GM23248 (cell line): Measurements from ENCODE around the gene MAB21L3. TPM values are rescaled to one million over a fixed set of nuclear protein-coding genes. Genes with fewer than 3 reads are reported as not detected.
A peak's percentile ranks its signal among the peaks of the same experiment; 100 is the strongest.
"Not testable (repeated sequence)": the region's sequence is repeated elsewhere in the genome, so short reads cannot be mapped to it uniquely, and the experiment has no call there.

Source experiments
- DNase-seq: peaks from one replicate; pipeline ENCODE4 v3.0.0-alpha.2; 2015
- H2AFZ ChIP-seq: fragments of 200-600 bp; sonication (generic); 2 replicates; pipeline ENCODE4 v1.6.1; 2016; ENCODE audit warnings: antibody characterized with exemption
- H3F3A ChIP-seq: fragments of 200-600 bp; sonication (generic); 2 replicates; pipeline ENCODE4 v1.6.1; 2016; ENCODE audit warnings: mild to moderate bottlenecking, antibody characterized with exemption, mixed run types; ENCODE audit not compliant: insufficient read depth
- H3K27ac ChIP-seq: fragments of 200-600 bp; sonication (generic); 2 replicates; pipeline ENCODE4 v1.5.1; 2016; ENCODE audit warnings: mild to moderate bottlenecking
- H3K27me3 ChIP-seq: fragments of 200-600 bp; sonication (generic); replicated peaks from 2 replicates; pipeline ENCODE4 v1.6.1; 2016; ENCODE audit warnings: mild to moderate bottlenecking; ENCODE audit not compliant: insufficient read depth
- H3K36me3 ChIP-seq: fragments of 200-600 bp; sonication (generic); 2 replicates; pipeline ENCODE4 v1.6.1; 2016; ENCODE audit warnings: low read depth, mild to moderate bottlenecking
- H3K4me1 ChIP-seq: fragments of 200-600 bp; sonication (generic); 2 replicates; pipeline ENCODE4 v1.6.1; 2016; ENCODE audit warnings: mild to moderate bottlenecking; ENCODE audit not compliant: insufficient read depth
- H3K4me2 ChIP-seq: fragments of 200-600 bp; sonication (generic); one replicate; pipeline ENCODE4 v1.6.1; 2016; ENCODE audit warnings: mild to moderate bottlenecking; ENCODE audit not compliant: unreplicated experiment
- H3K4me3 ChIP-seq: fragments of 200-600 bp; sonication (generic); 2 replicates; pipeline ENCODE4 v1.5.1; 2016; ENCODE audit warnings: mild to moderate bottlenecking
- H3K79me2 ChIP-seq: fragments of 200-600 bp; sonication (generic); 2 replicates; pipeline ENCODE4 v1.6.1; 2016; ENCODE audit warnings: mild to moderate bottlenecking; ENCODE audit not compliant: insufficient read depth
- H3K9ac ChIP-seq: fragments of 200-600 bp; sonication (generic); 2 replicates; pipeline ENCODE4 v1.6.1; 2016; ENCODE audit warnings: mild to moderate bottlenecking
- H3K9me2 ChIP-seq: fragments of 200-600 bp; sonication (generic); 2 replicates; pipeline ENCODE4 v1.6.1; 2016; ENCODE audit warnings: mixed run types, mild to moderate bottlenecking, moderate library complexity; ENCODE audit not compliant: insufficient read depth
- H3K9me3 ChIP-seq: fragments of 200-600 bp; sonication (generic); one replicate; pipeline ENCODE4 v1.6.1; 2017; ENCODE audit warnings: low read depth
- H4K20me1 ChIP-seq: fragments of 200-600 bp; sonication (generic); 2 replicates; pipeline ENCODE4 v1.6.0; 2016; ENCODE audit not compliant: insufficient read depth
- EZH2 ChIP-seq: fragments of 200-600 bp; sonication (generic); IDR thresholded peaks from 2 replicates; pipeline ENCODE4 v1.6.1; 2018; ENCODE audit warnings: antibody characterized with exemption, mild to moderate bottlenecking; ENCODE audit not compliant: insufficient read depth, poor library complexity, severe bottlenecking
- EZH2phosphoT487 ChIP-seq: fragments of 200-600 bp; sonication (generic); IDR thresholded peaks from 2 replicates; pipeline ENCODE4 v1.6.1; 2018; ENCODE audit warnings: antibody characterized with exemption, moderate library complexity, mild to moderate bottlenecking, low read depth; ENCODE audit not compliant: insufficient read depth
- WGBS, 2 experiments: methylation state at CpG; one replicate each; pipeline ENCODE4 v1.1.6; 2015 to 2017; ENCODE audit warnings: low lambda C conversion rate in 2 of 2, low coverage in 1 of 2; ENCODE audit errors: missing lambda C conversion rate in 2 of 2; 5-methylcytosine and 5-hydroxymethylcytosine counted together
- in situ Hi-C: fragments of 300-500 bp; cut with MboI; formaldehyde crosslinking; loops from 2 replicates; pipeline ENCODE4 v1.15.0; 2020
- polyA plus RNA-seq: library from polyadenylated mRNA; unstranded; fragments of >200 nt; fragmentation: Nextera tagmentation; extraction: Ambion mirVana; gene quantifications from 2 replicates; pipeline ENCODE4 v1.2.1, GENCODE V29; 2016
- total RNA-seq: library from RNA; depleted of rRNA; stranded (reverse); fragments of >200 nt; shearing (Covaris generic); gene quantifications from 2 replicates; pipeline ENCODE4 v1.2.3, GENCODE V29; 2014

The MAB21L3 gene
- total and polyA plus RNA-seq, 2 experiments from 2014 or later, result 0.08 to 2.7 TPM

- in situ Hi-C loops, result loop anchor here (10.0 kb wide), 1 partner anchor 346 kb away; no protein-coding TSS in a partner anchor
- Histone ChIP-seq H3K79me2 (no peaks in the 10 kb centered on the region), H3K9me2 (no peaks in the 10 kb centered on the region), H4K20me1 (no peaks in the 10 kb centered on the region), H3K27ac (peak overlapping the region; percentile 23), H3K4me3 (no peak overlapping the region), H3K9ac (peak overlapping the region; percentile 8; the same call in 1 of the 2 replicates), H3K36me3 (no peaks in the 10 kb centered on the region), H3F3A (no peaks in the 10 kb centered on the region), H3K9me3 (no peaks in the 10 kb centered on the region), H3K4me1 (no peaks in the 10 kb centered on the region), H3K27me3 (no peaks in the 10 kb centered on the region), H3K4me2 (no peak overlapping the region), H2AFZ (peak overlapping the region; percentile 81)
- no peak for DNase-seq
- 68 to 71% methylated on average over 8 of the region's 8 CpGs for WGBS, 2 experiments
- no peak for TF ChIP-seq EZH2
- no peak for TF ChIP-seq EZH2phosphoT487
Observed at GRCh38 chr1:116138277-116138792, 27.1 kb downstream of the MAB21L3 start.

GRCh38 chr1:116139592-116140134 is 28.5 kb downstream of the MAB21L3 start:
- 75 to 83% methylated on average over 6 of the region's 6 CpGs for WGBS, 2 experiments
- no peaks in the 10 kb centered on the region for H3K9me2 ChIP-seq
- no peaks in the 10 kb centered on the region for H3F3A ChIP-seq
- H3K79me2 ChIP-seq, result no peaks in the 10 kb centered on the region
- H2AFZ ChIP-seq, result no peak overlapping the region
- TF ChIP-seq EZH2 (no peak), EZH2phosphoT487 (no peak)
- H3K27me3 ChIP-seq, result no peaks in the 10 kb centered on the region
- no peak overlapping the region for H3K4me3 ChIP-seq
- no peak overlapping the region for H3K27ac ChIP-seq
- H3K4me2 ChIP-seq, result no peak overlapping the region
- H4K20me1 ChIP-seq, result no peaks in the 10 kb centered on the region
- no peak overlapping the region for H3K9ac ChIP-seq
- no peaks in the 10 kb centered on the region for H3K9me3 ChIP-seq
- 0 out of 2 replicates have a peak, but pooled peaks cover 3% of the 10 kb centered on the region for H3K36me3 ChIP-seq
- H3K4me1 ChIP-seq, result no peaks in the 10 kb centered on the region
- in situ Hi-C loops, result loop anchor here (10.0 kb wide), 1 partner anchor 345 kb away; no protein-coding TSS in a partner anchor
- no peak for DNase-seq

GRCh38 chr1:116144151-116144550 is 33.0 kb downstream of the MAB21L3 start:
- Histone ChIP-seq H3K4me3 (no peak overlapping the region), H3K9me3 (no peaks in the 10 kb centered on the region), H3K4me2 (no peak overlapping the region), H3K27ac (no peak overlapping the region), H3K36me3 (0 out of 2 replicates have a peak, but pooled peaks cover 3% of the 10 kb centered on the region), H2AFZ (no peak overlapping the region), H3F3A (no peaks in the 10 kb centered on the region), H3K27me3 (no peaks in the 10 kb centered on the region), H3K9me2 (no peaks in the 10 kb centered on the region), H3K79me2 (no peaks in the 10 kb centered on the region), H4K20me1 (no peaks in the 10 kb centered on the region), H3K4me1 (no peaks in the 10 kb centered on the region), H3K9ac (no peak overlapping the region)
- in situ Hi-C loops, result no loop called here
- WGBS, 2 experiments, result 45 to 53% methylated on average over 1 of the region's 1 CpG
- TF ChIP-seq EZH2 (no peak), EZH2phosphoT487 (no peak)
- DNase-seq, result no peak

- in situ Hi-C loops, H3K4me3 ChIP-seq, H3K79me2 ChIP-seq, H2AFZ ChIP-seq, H3K4me2 ChIP-seq, H3K9ac ChIP-seq, H3K36me3 ChIP-seq, H3F3A ChIP-seq, H4K20me1 ChIP-seq, H3K27me3 ChIP-seq, H3K4me1 ChIP-seq, DNase-seq, H3K9me3 ChIP-seq, H3K27ac ChIP-seq, H3K9me2 ChIP-seq: not testable (repeated sequence)
- WGBS, 2 experiments, result 84 to 85% methylated on average over 24 to 33 of the region's 37 CpGs
Observed at GRCh38 chr1:116146447-116147113, 35.4 kb downstream of the MAB21L3 start.
